ENCODE data around the gene FHIT. TPM values are rescaled to one million over a fixed set of nuclear protein-coding genes. Genes with fewer than 3 reads are reported as not detected.

The FHIT gene
- total RNA-seq, 1 donor from 2014 or later, result 5.7 TPM

DNA sequence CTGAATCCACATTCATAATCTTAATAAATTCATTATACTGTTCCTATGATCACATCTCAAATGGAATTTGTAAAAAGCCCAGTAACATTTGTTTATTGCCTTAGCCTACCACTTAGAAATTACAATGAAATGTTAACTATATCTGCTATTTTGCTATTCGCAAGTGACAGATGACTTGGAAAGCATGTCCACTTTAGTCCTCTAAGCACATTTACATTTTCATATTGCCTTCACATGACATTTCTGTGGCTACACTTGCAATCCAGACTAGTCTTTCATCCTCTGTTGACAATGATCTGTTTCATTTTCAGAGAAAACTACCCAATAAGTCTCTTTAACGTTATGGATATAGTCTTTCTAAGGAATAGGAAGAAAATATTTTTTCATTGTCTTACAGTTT, 741.8 kb downstream of the FHIT start:
- H3K27me3 Mint-ChIP-seq (ENCODE audit: insufficient read depth, low read depth), result peaks cover 2% of the 10 kb centered on the region

DNA sequence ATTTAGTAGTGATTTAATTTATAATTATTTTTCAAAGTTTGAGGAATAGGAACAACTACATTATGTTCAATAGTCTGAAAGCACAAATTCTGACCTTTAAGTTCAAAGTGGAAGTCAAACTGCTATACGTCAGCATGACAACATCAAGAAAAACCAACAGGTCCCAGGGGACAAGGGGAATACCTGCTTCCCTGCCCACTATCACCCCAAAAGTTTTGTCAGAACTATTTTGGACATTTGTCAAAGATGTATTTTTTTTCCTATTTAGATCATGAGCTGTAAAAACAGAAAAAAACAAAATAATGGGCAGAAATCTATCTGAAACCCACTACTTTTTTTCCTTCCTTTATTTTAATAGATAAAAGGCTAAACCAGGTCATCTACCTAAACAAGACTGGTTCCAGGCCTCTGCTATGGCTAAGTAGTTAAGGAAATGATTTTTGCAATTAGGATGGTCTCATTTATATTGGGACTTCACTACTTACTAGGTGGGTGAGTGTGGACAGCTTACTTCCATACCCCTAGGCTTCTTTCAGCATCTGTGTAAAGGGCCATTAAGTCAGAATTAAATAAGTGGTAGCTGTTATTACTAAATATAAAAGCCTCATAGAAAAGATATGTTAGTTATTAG, 746.3 kb downstream of the FHIT start:
- H3K9me3 Mint-ChIP-seq, result no peaks in the 10 kb centered on the region
- no peaks in the 10 kb centered on the region for H3K9me3 ChIP-seq (ENCODE audit: low read depth)
- peaks cover 2% of the 10 kb centered on the region for H3K27me3 Mint-ChIP-seq (ENCODE audit: insufficient read depth, low read depth)
- H3K79me2 ChIP-seq (ENCODE audit: low read depth), result no peaks in the 10 kb centered on the region
- H3K4me1 ChIP-seq, result no peaks in the 10 kb centered on the region
- TF ChIP-seq EZH2phosphoT487 (IDR thresholded peaks at IDR 0.05) (no peak), EZH2 (IDR thresholded peaks at IDR 0.05) (no peak)
- TF ChIP-seq, protein P1, sequence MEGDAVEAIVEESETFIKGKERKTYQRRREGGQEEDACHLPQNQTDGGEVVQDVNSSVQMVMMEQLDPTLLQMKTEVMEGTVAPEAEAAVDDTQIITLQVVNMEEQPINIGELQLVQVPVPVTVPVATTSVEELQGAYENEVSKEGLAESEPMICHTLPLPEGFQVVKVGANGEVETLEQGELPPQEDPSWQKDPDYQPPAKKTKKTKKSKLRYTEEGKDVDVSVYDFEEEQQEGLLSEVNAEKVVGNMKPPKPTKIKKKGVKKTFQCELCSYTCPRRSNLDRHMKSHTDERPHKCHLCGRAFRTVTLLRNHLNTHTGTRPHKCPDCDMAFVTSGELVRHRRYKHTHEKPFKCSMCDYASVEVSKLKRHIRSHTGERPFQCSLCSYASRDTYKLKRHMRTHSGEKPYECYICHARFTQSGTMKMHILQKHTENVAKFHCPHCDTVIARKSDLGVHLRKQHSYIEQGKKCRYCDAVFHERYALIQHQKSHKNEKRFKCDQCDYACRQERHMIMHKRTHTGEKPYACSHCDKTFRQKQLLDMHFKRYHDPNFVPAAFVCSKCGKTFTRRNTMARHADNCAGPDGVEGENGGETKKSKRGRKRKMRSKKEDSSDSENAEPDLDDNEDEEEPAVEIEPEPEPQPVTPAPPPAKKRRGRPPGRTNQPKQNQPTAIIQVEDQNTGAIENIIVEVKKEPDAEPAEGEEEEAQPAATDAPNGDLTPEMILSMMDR (IDR thresholded peaks at IDR 0.05), result no peak
- no peak overlapping the region for H3K4me2 ChIP-seq
- no peak overlapping the region for H3K27ac Mint-ChIP-seq
- H3K4me3 Mint-ChIP-seq, result no peak overlapping the region
- no peak overlapping the region for H2AFZ ChIP-seq (replicated peaks)
- H3K36me3 ChIP-seq, result no peaks in the 10 kb centered on the region
- no peaks in the 10 kb centered on the region for H4K20me1 ChIP-seq (ENCODE audit: low read depth)
- H3K27me3 ChIP-seq, result no peaks in the 10 kb centered on the region
- no peak for DNase-seq (ENCODE audit: low spot score)
- no peaks in the 10 kb centered on the region for H3K36me3 Mint-ChIP-seq
- no peak overlapping the region for H3K4me3 ChIP-seq
- H3K4me1 Mint-ChIP-seq, result no peaks in the 10 kb centered on the region
- no peak overlapping the region for H3K27ac ChIP-seq
- no peaks in the 10 kb centered on the region for H3F3A ChIP-seq (ENCODE audit: low read depth)
- no peak overlapping the region for H3K9ac ChIP-seq

More for the DNA sequence above, 741.8 kb downstream of the FHIT start:
- H3K9me3 Mint-ChIP-seq, result peaks cover 7% of the 10 kb centered on the region
- H3K4me2 ChIP-seq, result no peak overlapping the region
- no peak overlapping the region for H3K4me3 Mint-ChIP-seq
- no peaks in the 10 kb centered on the region for H3K36me3 ChIP-seq
- H3K4me1 ChIP-seq, result no peaks in the 10 kb centered on the region
- no peaks in the 10 kb centered on the region for H3K4me1 Mint-ChIP-seq
- TF ChIP-seq EZH2 (IDR thresholded peaks at IDR 0.05) (no peak), EZH2phosphoT487 (IDR thresholded peaks at IDR 0.05) (no peak)
- TF ChIP-seq, protein P1 (IDR thresholded peaks at IDR 0.05), result no peak
- no peak overlapping the region for H3K27ac Mint-ChIP-seq
- no peak overlapping the region for H3K27ac ChIP-seq
- H3F3A ChIP-seq (ENCODE audit: low read depth), result no peaks in the 10 kb centered on the region
- H3K4me3 ChIP-seq, result no peak overlapping the region
- H2AFZ ChIP-seq (replicated peaks), result no peak overlapping the region
- no peak for DNase-seq (ENCODE audit: low spot score)
- H3K9me3 ChIP-seq (ENCODE audit: low read depth), result no peaks in the 10 kb centered on the region
- H4K20me1 ChIP-seq (ENCODE audit: low read depth), result no peaks in the 10 kb centered on the region
- no peaks in the 10 kb centered on the region for H3K27me3 ChIP-seq
- H3K79me2 ChIP-seq (ENCODE audit: low read depth), result no peaks in the 10 kb centered on the region
- H3K36me3 Mint-ChIP-seq, result no peaks in the 10 kb centered on the region
- no peak overlapping the region for H3K9ac ChIP-seq

DNA sequence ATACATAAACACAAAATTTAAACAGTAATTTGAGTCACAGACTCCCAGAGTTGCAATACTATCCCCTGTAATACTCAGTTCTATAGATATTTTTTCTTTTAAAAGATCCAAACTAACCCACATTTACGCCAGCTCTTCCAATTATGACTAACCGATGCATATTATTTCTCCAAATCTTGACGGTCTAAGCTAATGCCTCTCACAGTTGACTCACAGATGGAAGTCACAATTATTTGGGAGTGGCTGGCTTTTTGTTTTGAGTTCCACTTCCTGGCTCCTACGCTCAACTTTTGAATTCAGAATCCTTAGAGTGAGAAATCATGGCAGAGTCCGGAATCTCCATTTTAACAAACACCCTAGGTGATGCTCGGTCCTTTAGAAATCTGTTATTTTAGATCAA, 749.9 kb downstream of the FHIT start:
- H3K79me2 ChIP-seq (ENCODE audit: low read depth), result no peaks in the 10 kb centered on the region
- H3K4me3 Mint-ChIP-seq, result no peak overlapping the region
- no peaks in the 10 kb centered on the region for H3K27me3 ChIP-seq
- no peaks in the 10 kb centered on the region for H3K36me3 Mint-ChIP-seq
- no peaks in the 10 kb centered on the region for H3K36me3 ChIP-seq
- H3K4me1 ChIP-seq, result no peaks in the 10 kb centered on the region
- no peaks in the 10 kb centered on the region for H3K27me3 Mint-ChIP-seq (ENCODE audit: insufficient read depth, low read depth)
- DNase-seq (ENCODE audit: low spot score), result no peak
- H3F3A ChIP-seq (ENCODE audit: low read depth), result no peaks in the 10 kb centered on the region
- no peak overlapping the region for H3K27ac Mint-ChIP-seq
- no peaks in the 10 kb centered on the region for H3K9me3 Mint-ChIP-seq
- H3K9me3 ChIP-seq (ENCODE audit: low read depth), result no peaks in the 10 kb centered on the region
- no peak overlapping the region for H3K4me2 ChIP-seq
- no peaks in the 10 kb centered on the region for H4K20me1 ChIP-seq (ENCODE audit: low read depth)
- TF ChIP-seq EZH2 (IDR thresholded peaks at IDR 0.05) (no peak), EZH2phosphoT487 (IDR thresholded peaks at IDR 0.05) (no peak)
- TF ChIP-seq, protein P1 (IDR thresholded peaks at IDR 0.05), result no peak
- H3K9ac ChIP-seq, result no peak overlapping the region
- H3K27ac ChIP-seq, result no peak overlapping the region
- no peaks in the 10 kb centered on the region for H3K4me1 Mint-ChIP-seq
- no peak overlapping the region for H3K4me3 ChIP-seq
- H2AFZ ChIP-seq (replicated peaks), result no peak overlapping the region

Data from neural progenitor cell (in vitro differentiated cells).